H9 (cell line): ENCODE data around the gene SWT1. TPM values are rescaled to one million over a fixed set of nuclear protein-coding genes. Genes with fewer than 3 reads are reported as not detected.
"Not testable (repeated sequence)": the region's sequence is repeated elsewhere in the genome, so short reads cannot be mapped to it uniquely, and the experiment has no call there.

Experiments
- DNase-seq: peaks from one replicate; pipeline ENCODE4 v3.0.0-alpha.2; 2017
- H2AFZ ChIP-seq: one replicate; pipeline ENCODE4 v1.6.1; 2013; ENCODE audit warnings: mild to moderate bottlenecking, low read length, control low read depth, moderate library complexity
- H2AK5ac ChIP-seq: 2 replicates; pipeline ENCODE4 v1.6.1; 2013; ENCODE audit warnings: low read length, control low read depth, mixed read lengths; ENCODE audit not compliant: insufficient read length
- H2BK120ac ChIP-seq: one replicate; pipeline ENCODE4 v1.6.1; 2013; ENCODE audit warnings: low read depth, mild to moderate bottlenecking, low read length, control low read depth, inconsistent platforms; ENCODE audit not compliant: poor library complexity, severe bottlenecking
- H2BK12ac ChIP-seq: 2 replicates; pipeline ENCODE4 v1.6.1; 2013; ENCODE audit warnings: low read length, control low read depth, mixed read lengths, low read depth; ENCODE audit not compliant: insufficient read length
- H2BK15ac ChIP-seq: 2 replicates; pipeline ENCODE4 v1.6.1; 2013; ENCODE audit warnings: low read depth, low read length, control low read depth
- H2BK20ac ChIP-seq: one replicate; pipeline ENCODE4 v1.6.1; 2013; ENCODE audit warnings: low read depth, mild to moderate bottlenecking, low read length, control low read depth, inconsistent platforms; ENCODE audit not compliant: poor library complexity, severe bottlenecking
- H2BK5ac ChIP-seq: 2 replicates; pipeline ENCODE4 v1.6.1; 2013; ENCODE audit warnings: low read length, control low read depth, mixed read lengths; ENCODE audit not compliant: insufficient read length
- H3K14ac ChIP-seq: 2 replicates; pipeline ENCODE4 v1.6.1; 2013; ENCODE audit warnings: low read length, control low read depth; ENCODE audit not compliant: insufficient read depth
- H3K18ac ChIP-seq: 2 replicates; pipeline ENCODE4 v1.6.1; 2013; ENCODE audit warnings: low read depth, mild to moderate bottlenecking, mixed read lengths, low read length, control low read depth; ENCODE audit not compliant: insufficient read length
- H3K23ac ChIP-seq: 2 replicates; pipeline ENCODE4 v1.6.1; 2013; ENCODE audit warnings: low read length, control low read depth, mixed read lengths, low read depth; ENCODE audit not compliant: insufficient read length
- H3K23me2 ChIP-seq: 2 replicates; pipeline ENCODE4 v1.6.1; 2013; ENCODE audit warnings: low read depth, mild to moderate bottlenecking, mixed read lengths, low read length, control low read depth; ENCODE audit not compliant: insufficient read length, poor library complexity, severe bottlenecking
- H3K27ac ChIP-seq: 2 replicates; pipeline ENCODE4 v1.5.1; 2013; ENCODE audit warnings: low read length, control low read depth, mixed read lengths, low read depth; ENCODE audit not compliant: insufficient read length
- H3K27me3 ChIP-seq: 2 replicates; pipeline ENCODE4 v1.6.1; 2013; ENCODE audit warnings: low read length, control low read depth, inconsistent platforms; ENCODE audit not compliant: insufficient read depth
- H3K4ac ChIP-seq: 2 replicates; pipeline ENCODE4 v1.6.1; 2013; ENCODE audit warnings: low read depth, mild to moderate bottlenecking, control low read depth, inconsistent platforms, low read length, moderate library complexity
- H3K4me1 ChIP-seq: 2 replicates; pipeline ENCODE4 v1.6.1; 2013; ENCODE audit warnings: low read length, control low read depth, inconsistent platforms; ENCODE audit not compliant: insufficient read depth
- H3K4me2 ChIP-seq: 2 replicates; pipeline ENCODE4 v1.6.1; 2013; ENCODE audit warnings: low read length, control low read depth, mixed read lengths; ENCODE audit not compliant: insufficient read length, insufficient read depth
- H3K56ac ChIP-seq: 2 replicates; pipeline ENCODE4 v1.6.1; 2013; ENCODE audit warnings: low read depth, mild to moderate bottlenecking, mixed read lengths, low read length, control low read depth; ENCODE audit not compliant: insufficient read length
- H3K79me1 ChIP-seq: 2 replicates; pipeline ENCODE4 v1.6.1; 2013; ENCODE audit warnings: low read depth, mild to moderate bottlenecking, moderate library complexity, low read length, control low read depth, inconsistent platforms; ENCODE audit not compliant: insufficient read depth, poor library complexity, severe bottlenecking
- H3K79me2 ChIP-seq: 2 replicates; pipeline ENCODE4 v1.6.1; 2013; ENCODE audit warnings: low read length, control low read depth, inconsistent platforms; ENCODE audit not compliant: insufficient read depth
- H3K9ac ChIP-seq: 2 replicates; pipeline ENCODE4 v1.6.1; 2013; ENCODE audit warnings: low read length, control low read depth, mixed read lengths; ENCODE audit not compliant: insufficient read length; ENCODE audit errors: extremely low read depth
- H3K9me3 ChIP-seq: one replicate; pipeline ENCODE4 v1.6.1; 2013; ENCODE audit warnings: low read depth, low read length, inconsistent platforms; ENCODE audit not compliant: control insufficient read depth
- H3T11ph ChIP-seq: one replicate; pipeline ENCODE4 v1.6.1; 2013; ENCODE audit warnings: mild to moderate bottlenecking, low read length, control low read depth, inconsistent platforms
- H4K20me1 ChIP-seq: one replicate; pipeline ENCODE4 v1.6.1; 2013; ENCODE audit not compliant: control insufficient read depth, insufficient read length, insufficient read depth
- H4K5ac ChIP-seq: 2 replicates; pipeline ENCODE4 v1.6.1; 2013; ENCODE audit warnings: low read depth, mild to moderate bottlenecking, mixed read lengths, low read length, control low read depth; ENCODE audit not compliant: insufficient read length
- H4K8ac ChIP-seq: replicated peaks from 2 replicates; pipeline ENCODE4 v1.6.1; 2013; ENCODE audit warnings: low read length, control low read depth, mixed read lengths, low read depth; ENCODE audit not compliant: insufficient read length
- H4K91ac ChIP-seq: 2 replicates; pipeline ENCODE4 v1.6.1; 2013; ENCODE audit warnings: low read depth, mild to moderate bottlenecking, moderate library complexity, mixed read lengths, low read length, control low read depth; ENCODE audit not compliant: insufficient read length
- H3K27ac Mint-ChIP-seq, 3 experiments: 2 replicates in 2 of 3; 3 replicates in 1 of 3; pipeline ENCODE4 v1.8.0; 2020 to 2021; ENCODE audit warnings: mixed read lengths in 3 of 3, mild to moderate bottlenecking in 1 of 3, moderate library complexity in 1 of 3
- H3K27me3 Mint-ChIP-seq: 2 replicates; pipeline ENCODE4 v1.8.0; 2021; ENCODE audit warnings: low read depth, mild to moderate bottlenecking, moderate library complexity, mixed read lengths
- H3K36me3 Mint-ChIP-seq, 3 experiments: 2 replicates in 2 of 3; 3 replicates in 1 of 3; pipeline ENCODE4 v1.8.0; 2020 to 2021; ENCODE audit warnings: low read depth in 3 of 3, mixed read lengths in 3 of 3; ENCODE audit not compliant: insufficient read depth in 1 of 3
- H3K4me1 Mint-ChIP-seq, 2 experiments: 2 replicates each; pipeline ENCODE4 v1.8.0; 2020; ENCODE audit warnings: mixed read lengths in 2 of 2
- H3K4me3 Mint-ChIP-seq, 2 experiments: 2 replicates in 1 of 2; 3 replicates in 1 of 2; pipeline ENCODE4 v1.8.0; 2020 to 2021; ENCODE audit warnings: mild to moderate bottlenecking in 2 of 2, mixed read lengths in 2 of 2, moderate library complexity in 1 of 2
- H3K9me3 Mint-ChIP-seq, 2 experiments: 2 replicates in 1 of 2; 3 replicates in 1 of 2; pipeline ENCODE4 v1.8.0; 2020; ENCODE audit warnings: mild to moderate bottlenecking in 2 of 2, mixed read lengths in 2 of 2, moderate library complexity in 1 of 2
- WGBS: extraction: QIAGEN DNeasy Blood & Tissue Kit; methylation state at CpG from one replicate; pipeline ENCODE4 v1.1.7; 2013; ENCODE audit warnings: missing lambda C conversion rate, low lambda C conversion rate, mixed read lengths; ENCODE audit not compliant: insufficient read length; ENCODE audit errors: extremely low coverage; 5-methylcytosine and 5-hydroxymethylcytosine counted together
- total RNA-seq: library from RNA; stranded (reverse); gene quantifications from 2 replicates; pipeline ENCODE4 v1.2.1, GENCODE V29; 2021
- TF ChIP-seq, protein P1 (sequence below): fragments of 200-600 bp; sonication (generic); conservative IDR thresholded peaks from 3 replicates; pipeline ENCODE4 v1.8.0; 2021; ENCODE audit warnings: antibody characterized with exemption, mild to moderate bottlenecking

The SWT1 gene
- total RNA-seq, 1 experiment from 2014 or later: 5.2 TPM

DNA sequence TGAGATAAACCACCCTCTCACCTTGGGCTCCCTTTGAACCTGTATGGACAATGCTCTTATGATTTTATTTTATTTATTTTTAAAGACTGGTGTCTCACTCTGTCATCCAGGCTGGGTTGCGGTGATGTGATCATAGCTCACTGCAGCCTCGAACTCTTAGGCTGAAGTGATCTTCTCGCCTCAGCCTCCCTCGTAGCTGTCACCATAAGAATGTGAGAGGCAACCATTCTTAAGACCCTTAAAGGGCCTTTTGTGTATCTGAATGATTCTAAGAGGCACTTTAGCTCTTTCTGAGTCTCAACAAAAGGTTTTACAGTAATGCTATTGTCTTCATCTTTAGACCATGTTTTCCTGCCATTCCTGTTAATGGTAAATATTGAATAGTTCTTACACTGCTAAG is 93.1 kb downstream of the SWT1 start:
- no peaks in the 10 kb centered on the region for H3K79me2 ChIP-seq
- peaks cover 8% of the 10 kb centered on the region; the same call in 1 of the 2 replicates for H3K4me1 ChIP-seq
- no peaks in the 10 kb centered on the region for H4K20me1 ChIP-seq
- Mint-ChIP-seq H3K4me1 (peaks cover 16 to 20% of the 10 kb centered on the region in 2 experiments), H3K4me3 (no peak overlapping the region), H3K9me3 (peaks cover 0 to 4% of the 10 kb centered on the region in 2 experiments; a peak in 2 of 5 replicates), H3K27ac (peak overlapping the region; percentile 36 to 91 (median 49); a peak in 4 of 7 replicates), H3K27me3 (no peaks in the 10 kb centered on the region), H3K36me3 (peaks cover 0 to 2% (median 0%) of the 10 kb centered on the region in 3 experiments; a peak in 2 of 7 replicates)
- no peak overlapping the region for H3K4ac ChIP-seq
- H3K14ac ChIP-seq: no peak overlapping the region
- H3K9ac ChIP-seq: no peak overlapping the region
- H3K27me3 ChIP-seq: no peaks in the 10 kb centered on the region
- H2BK15ac ChIP-seq: no peak overlapping the region
- TF ChIP-seq, protein P1, sequence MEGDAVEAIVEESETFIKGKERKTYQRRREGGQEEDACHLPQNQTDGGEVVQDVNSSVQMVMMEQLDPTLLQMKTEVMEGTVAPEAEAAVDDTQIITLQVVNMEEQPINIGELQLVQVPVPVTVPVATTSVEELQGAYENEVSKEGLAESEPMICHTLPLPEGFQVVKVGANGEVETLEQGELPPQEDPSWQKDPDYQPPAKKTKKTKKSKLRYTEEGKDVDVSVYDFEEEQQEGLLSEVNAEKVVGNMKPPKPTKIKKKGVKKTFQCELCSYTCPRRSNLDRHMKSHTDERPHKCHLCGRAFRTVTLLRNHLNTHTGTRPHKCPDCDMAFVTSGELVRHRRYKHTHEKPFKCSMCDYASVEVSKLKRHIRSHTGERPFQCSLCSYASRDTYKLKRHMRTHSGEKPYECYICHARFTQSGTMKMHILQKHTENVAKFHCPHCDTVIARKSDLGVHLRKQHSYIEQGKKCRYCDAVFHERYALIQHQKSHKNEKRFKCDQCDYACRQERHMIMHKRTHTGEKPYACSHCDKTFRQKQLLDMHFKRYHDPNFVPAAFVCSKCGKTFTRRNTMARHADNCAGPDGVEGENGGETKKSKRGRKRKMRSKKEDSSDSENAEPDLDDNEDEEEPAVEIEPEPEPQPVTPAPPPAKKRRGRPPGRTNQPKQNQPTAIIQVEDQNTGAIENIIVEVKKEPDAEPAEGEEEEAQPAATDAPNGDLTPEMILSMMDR: no peak
- no peak overlapping the region for H4K91ac ChIP-seq
- H4K5ac ChIP-seq: no peak overlapping the region
- H3T11ph ChIP-seq: no peak overlapping the region
- no peak overlapping the region for H2BK12ac ChIP-seq
- no peak for DNase-seq
- H3K4me2 ChIP-seq: no peak overlapping the region
- no peak overlapping the region for H3K27ac ChIP-seq
- no CpG with 5 or more reads among the region's 4 CpGs for WGBS
- H2BK5ac ChIP-seq: no peak overlapping the region
- H3K9me3 ChIP-seq: no peaks in the 10 kb centered on the region
- H4K8ac ChIP-seq: no peak overlapping the region
- H2BK120ac ChIP-seq: no peak overlapping the region
- no peak overlapping the region for H2AK5ac ChIP-seq
- H3K23me2 ChIP-seq: no peaks in the 10 kb centered on the region
- H3K23ac ChIP-seq: no peak overlapping the region
- H2BK20ac ChIP-seq: no peak overlapping the region
- no peaks in the 10 kb centered on the region for H3K79me1 ChIP-seq
- H3K56ac ChIP-seq: no peak overlapping the region
- no peak overlapping the region for H3K18ac ChIP-seq
- no peak overlapping the region for H2AFZ ChIP-seq

DNA sequence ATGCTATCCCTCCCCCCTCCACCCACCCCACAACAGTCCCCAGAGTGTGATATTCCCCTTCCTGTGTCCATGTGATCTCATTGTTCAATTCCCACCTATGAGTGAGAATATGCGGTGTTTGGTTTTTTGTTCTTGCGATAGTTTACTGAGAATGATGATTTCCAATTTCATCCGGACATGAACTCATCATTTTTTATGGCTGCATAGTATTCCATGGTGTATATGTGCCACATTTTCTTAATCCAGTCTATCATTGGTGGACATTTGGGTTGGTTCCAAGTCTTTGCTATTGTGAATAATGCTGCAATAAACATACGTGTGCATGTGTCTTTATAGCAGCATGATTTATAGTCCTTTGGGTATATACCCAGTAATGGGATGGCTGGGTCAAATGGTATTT is 95.0 kb downstream of the SWT1 start:
- H3K14ac ChIP-seq, DNase-seq, H3K56ac ChIP-seq, H2AFZ ChIP-seq, H3K27me3 Mint-ChIP-seq, H3K27me3 ChIP-seq, H3K23ac ChIP-seq, H2BK15ac ChIP-seq, H4K5ac ChIP-seq, H4K8ac ChIP-seq, H3K36me3 Mint-ChIP-seq, H3K27ac ChIP-seq, H3T11ph ChIP-seq, H2AK5ac ChIP-seq, H3K9ac ChIP-seq, H2BK5ac ChIP-seq, H3K18ac ChIP-seq, H2BK20ac ChIP-seq, H3K4ac ChIP-seq, H2BK120ac ChIP-seq, H3K4me1 ChIP-seq, H2BK12ac ChIP-seq, H3K79me1 ChIP-seq, H3K9me3 ChIP-seq, H4K91ac ChIP-seq, H3K23me2 ChIP-seq, H3K4me2 ChIP-seq, H3K9me3 Mint-ChIP-seq, H3K4me3 Mint-ChIP-seq, H3K79me2 ChIP-seq, H3K27ac Mint-ChIP-seq, H4K20me1 ChIP-seq: not testable (repeated sequence)
- WGBS: no CpG with 5 or more reads among the region's 4 CpGs
- H3K4me1 Mint-ChIP-seq: peaks cover 18 to 24% of the 10 kb centered on the region in 2 experiments
